Activated T-helper 1 cell treated with anti-CD3 and anti-CD28 coated beads, Interleukin-2, amount 50 U/mL, for 16 hours (primary cell): Measurements from ENCODE around the gene DISP3.
"Not testable (repeated sequence)": the region's sequence is repeated elsewhere in the genome, so short reads cannot be mapped to it uniquely, and the experiment has no call there.

ENCODE experiments used
- DNase-seq, 2 donors: peaks; one replicate each; pipeline ENCODE4 v3.0.0-alpha.2; 2020; ENCODE audit warnings: low read depth in 1 of 2, low spot score in 1 of 2

DISP3 gene

GRCh38 chr1:11573116-11573692, 94.2 kb downstream of the DISP3 start:
- DNase-seq, result no peak

GRCh38 chr1:11575553-11575952, 96.6 kb downstream of the DISP3 start:
- DNase-seq, result no peak

- no peak for DNase-seq
These were observed 97.3 kb downstream of the DISP3 start for GRCh38 chr1:11576109-11576875.

GRCh38 chr1:11578004-11578403, 99.0 kb downstream of the DISP3 start:
- DNase-seq, result no peak

GRCh38 chr1:11579506-11579905, 100.6 kb downstream of the DISP3 start:
- DNase-seq, result no peak

- DNase-seq, result not testable (repeated sequence)
These were observed 101.1 kb downstream of the DISP3 start for GRCh38 chr1:11580049-11580448.

- DNase-seq, result no peak
These were observed 102.6 kb downstream of the DISP3 start for GRCh38 chr1:11581445-11581991.

GRCh38 chr1:11585389-11585788, 106.4 kb downstream of the DISP3 start:
- no peak for DNase-seq
